Esophagus muscularis mucosa (tissue), 4 donors: ENCODE measurements around the gene KASH5.

Experiments
- CTCF ChIP-seq, 3 experiments: fragments of 200-600 bp in 2 of 3; fragments of 450-650 bp in 1 of 3; sonication (generic) in 2 of 3; IDR thresholded peaks; one replicate each; pipeline ENCODE4 v1.5.1; 2017 to 2019; ENCODE audit warnings: antibody characterized with exemption in 3 of 3, mild to moderate bottlenecking in 2 of 3, moderate library complexity in 1 of 3
- EP300 ChIP-seq: sonication (generic); formaldehyde crosslinking; IDR thresholded peaks from one replicate; pipeline ENCODE4 v1.6.1; 2017; ENCODE audit warnings: antibody characterized with exemption
- POLR2A ChIP-seq: fragments of 450-650 bp; IDR thresholded peaks from one replicate; pipeline ENCODE4 v1.6.1; 2017; ENCODE audit warnings: antibody characterized with exemption, moderate library complexity, mild to moderate bottlenecking, low read depth
- POLR2AphosphoS5 ChIP-seq, 2 donors: sonication (generic); formaldehyde crosslinking; IDR thresholded peaks; one replicate each; pipeline ENCODE4 v1.6.1; 2017; ENCODE audit warnings: antibody characterized with exemption in 2 of 2

- no peak for TF ChIP-seq CTCF (IDR thresholded peaks at IDR 0.05)
- no peak for TF ChIP-seq POLR2AphosphoS5 (IDR thresholded peaks at IDR 0.05)
- TF ChIP-seq EP300 = no peak
- no peak for TF ChIP-seq POLR2A
These were observed 9.5 kb upstream of the KASH5 start for GRCh38 chr19:49378512-49378911.
